IMR-90 (cell line): ENCODE results near the gene CAV3. TPM values are rescaled to one million over a fixed set of nuclear protein-coding genes. Genes with fewer than 3 reads are reported as not detected.

ENCODE experiments used
- ATAC-seq: fragments of 200-7000 bp; cut with Tn5 transposase; 2 replicates; pipeline ENCODE4 v1.9.1; 2020; ENCODE audit warnings: low read depth, mild to moderate bottlenecking, moderate library complexity
- BruUV-seq: library from RNA; stranded (reverse); fragments of 400-500 nt; replicated peaks from 2 replicates; lab custom pipeline; 2021; lab: Mats Ljungman, UMichigan
- CTCF ChIA-PET: fragments of 300-600 bp; formaldehyde crosslinking; extraction: SDS; loops from one replicate; lab custom pipeline; 2021; ENCODE audit warnings: antibody characterized with exemption; lab: Yijun Ruan, JAX
- POLR2A ChIA-PET: fragments of 300-600 bp; sonication (Branson Sonifier 250); formaldehyde crosslinking; loops from one replicate; lab custom pipeline; 2022; ENCODE audit warnings: antibody characterized with exemption; ENCODE audit not compliant: unreplicated experiment; lab: Charles Lee
- DNase-seq: peaks from one replicate; pipeline ENCODE4 v3.0.0; 2013
- H2AFZ ChIP-seq: replicated peaks from 2 replicates; pipeline ENCODE3; 2013; ENCODE audit warnings: low read length, mild to moderate bottlenecking; ENCODE audit not compliant: poor library complexity
- H2AK5ac ChIP-seq: 2 replicates; pipeline ENCODE4 v1.6.1; 2013; ENCODE audit warnings: low read depth, low read length, inconsistent platforms
- H2AK9ac ChIP-seq: replicated peaks from 2 replicates; pipeline ENCODE3; 2013; ENCODE audit warnings: mild to moderate bottlenecking, low read depth, low read length, moderate library complexity; ENCODE audit not compliant: poor library complexity
- H2BK120ac ChIP-seq: 2 replicates; pipeline ENCODE4 v1.6.1; 2013; ENCODE audit warnings: low read depth, low read length, inconsistent platforms
- H2BK15ac ChIP-seq: 3 replicates; pipeline ENCODE4 v1.6.1; 2013; ENCODE audit warnings: low read depth, low read length, inconsistent platforms
- H2BK20ac ChIP-seq: 2 replicates; pipeline ENCODE4 v1.6.1; 2013; ENCODE audit warnings: low read depth, mild to moderate bottlenecking, inconsistent platforms, low read length, moderate library complexity
- H2BK5ac ChIP-seq: 2 replicates; pipeline ENCODE4 v1.6.1; 2013; ENCODE audit warnings: mild to moderate bottlenecking, low read depth, low read length, inconsistent platforms; ENCODE audit not compliant: poor library complexity, severe bottlenecking
- H3K14ac ChIP-seq: replicated peaks from 2 replicates; pipeline ENCODE4 v1.6.1; 2013; ENCODE audit warnings: low read depth, low read length, inconsistent platforms
- H3K18ac ChIP-seq: 2 replicates; pipeline ENCODE4 v1.6.1; 2013; ENCODE audit warnings: low read depth, low read length, control low read depth
- H3K23ac ChIP-seq: 2 replicates; pipeline ENCODE4 v1.6.1; 2013; ENCODE audit warnings: low read depth, low read length, inconsistent platforms
- H3K27ac ChIP-seq: 2 replicates; pipeline ENCODE4 v1.5.1; 2013; ENCODE audit warnings: mild to moderate bottlenecking, control low read depth, low read length; ENCODE audit not compliant: insufficient read depth
- H3K27me3 ChIP-seq: 2 replicates; pipeline ENCODE4 v1.6.1; 2013; ENCODE audit warnings: low read length; ENCODE audit not compliant: control insufficient read depth, insufficient read depth
- H3K36me3 ChIP-seq: 2 replicates; pipeline ENCODE4 v1.6.1; 2013; ENCODE audit warnings: low read length, mixed read lengths; ENCODE audit not compliant: control insufficient read depth, insufficient read depth
- H3K4ac ChIP-seq: 2 replicates; pipeline ENCODE4 v1.6.1; 2013; ENCODE audit warnings: low read depth, low read length, inconsistent platforms
- H3K4me1 ChIP-seq: 2 replicates; pipeline ENCODE4 v1.6.1; 2013; ENCODE audit warnings: low read length, mixed read lengths; ENCODE audit not compliant: control insufficient read depth, insufficient read depth
- H3K4me2 ChIP-seq: 2 replicates; pipeline ENCODE4 v1.6.1; 2013; ENCODE audit warnings: low read depth, mild to moderate bottlenecking, control low read depth, low read length, moderate library complexity
- H3K4me3 ChIP-seq: 2 replicates; pipeline ENCODE4 v1.5.1; 2013; ENCODE audit warnings: low read depth, mild to moderate bottlenecking, control low read depth, low read length, moderate library complexity; ENCODE audit not compliant: insufficient read depth
- H3K56ac ChIP-seq: 2 replicates; pipeline ENCODE4 v1.6.1; 2013; ENCODE audit warnings: low read length, inconsistent platforms; ENCODE audit not compliant: insufficient read depth; ENCODE audit errors: extremely low read depth
- H3K79me1 ChIP-seq, 2 experiments: 2 replicates each; pipeline ENCODE4 v1.6.1; 2013; ENCODE audit warnings: low read length in 2 of 2, inconsistent platforms in 1 of 2, low read depth in 1 of 2
- H3K9ac ChIP-seq: 2 replicates; pipeline ENCODE4 v1.6.1; 2013; ENCODE audit warnings: low read depth, low read length, control low read depth
- H3K9me1 ChIP-seq: 2 replicates; pipeline ENCODE4 v1.6.1; 2013; ENCODE audit warnings: low read length, inconsistent platforms; ENCODE audit not compliant: insufficient read depth
- H3K9me3 ChIP-seq: 2 replicates; pipeline ENCODE4 v1.6.1; 2013; ENCODE audit warnings: low read length; ENCODE audit not compliant: control insufficient read depth, insufficient read depth
- H4K20me1 ChIP-seq: 2 replicates; pipeline ENCODE4 v1.6.1; 2013; ENCODE audit warnings: low read length, inconsistent platforms; ENCODE audit not compliant: insufficient read depth
- H4K5ac ChIP-seq: 2 replicates; pipeline ENCODE4 v1.6.1; 2013; ENCODE audit warnings: mild to moderate bottlenecking, low read depth, low read length, control low read depth
- H4K8ac ChIP-seq, 2 experiments: 2 replicates each; pipeline ENCODE4 v1.6.1; 2013; ENCODE audit warnings: low read depth in 2 of 2, low read length in 2 of 2, control low read depth in 1 of 2, inconsistent platforms in 1 of 2
- H4K91ac ChIP-seq: 2 replicates; pipeline ENCODE4 v1.6.1; 2013; ENCODE audit warnings: low read depth, low read length, inconsistent platforms; ENCODE audit not compliant: insufficient read depth
- CHD1 ChIP-seq: IDR thresholded peaks from 2 replicates; pipeline ENCODE4 v1.6.1; 2012; ENCODE audit warnings: low read depth, low read length, improper control_type of control experiment
- ELK1 ChIP-seq: fragments of 150-350 bp; IDR thresholded peaks from 2 replicates; pipeline ENCODE4 v1.6.1; 2016; ENCODE audit warnings: low read depth, mild to moderate bottlenecking, low read length, moderate library complexity, borderline replicate concordance
- MAFK ChIP-seq: IDR thresholded peaks from 2 replicates; pipeline ENCODE4 v1.6.1; 2012; ENCODE audit warnings: low read depth, low read length, improper control_type of control experiment
- WGBS, 2 experiments: methylation state at CpG; one replicate each; pipeline versions ENCODE4 v1.1.5 to v1.1.7; 2013; ENCODE audit warnings: missing lambda C conversion rate in 2 of 2; ENCODE audit not compliant: insufficient read length in 1 of 2; ENCODE audit errors: extremely low coverage in 2 of 2; 5-methylcytosine and 5-hydroxymethylcytosine counted together
- dilution Hi-C: fragments of 300-500 bp; cut with HindIII; formaldehyde crosslinking; loops from one replicate; pipeline ENCODE4 v1.14.3; 2018; ENCODE audit warnings: low sequenced_read_pairs; ENCODE audit not compliant: unreplicated experiment
- in situ Hi-C: fragments of 300-500 bp; cut with MboI; formaldehyde crosslinking; loops from 3 replicates; pipeline ENCODE4 v1.14.3; 2019; ENCODE audit warnings: low sequenced_read_pairs, inconsistent platforms, mixed read lengths
- intact Hi-C: fragments of 100-400 bp; cut with micrococcal nuclease; formaldehyde crosslinking; loops from 2 replicates; pipeline ENCODE4 v1.10.0; 2022
- polyA plus RNA-seq, 3 experiments: library from polyadenylated mRNA; depleted of rRNA; stranded (reverse); fragments of >200 nt; gene quantifications; 2 replicates each; pipeline ENCODE4 v1.2.3, GENCODE V29; 2012; ENCODE audit warnings: low replicate concordance in 1 of 3
- total RNA-seq: library from RNA; depleted of rRNA; stranded (reverse); fragments of >200 nt; gene quantifications from 2 replicates; pipeline ENCODE4 v1.2.3, GENCODE V29; 2012

The CAV3 gene
- total and polyA plus RNA-seq, 2 of the 4 experiments (the other 2 are of a cell fraction) = 0.17 to 0.36 TPM

DNA sequence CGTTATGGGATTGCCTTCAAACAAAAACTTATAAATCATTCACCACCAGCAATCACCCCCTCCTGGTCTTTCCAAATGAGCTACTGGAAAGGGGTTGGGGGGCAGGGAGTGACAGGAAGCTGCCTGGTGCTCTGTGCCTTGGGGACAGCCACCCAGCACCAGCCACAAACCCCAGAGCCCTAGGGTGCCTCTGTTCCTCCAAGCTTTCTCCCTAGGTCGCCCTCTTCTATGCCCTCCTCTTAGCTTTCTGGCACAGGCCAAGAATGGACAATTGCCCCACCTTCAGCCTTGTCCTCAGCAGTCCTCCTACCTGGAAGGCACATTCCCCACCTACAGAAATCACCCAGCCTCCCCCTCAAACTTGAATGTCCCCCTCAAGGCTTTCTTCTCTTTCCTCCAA lies 32.5 kb downstream of the CAV3 start:
- no peak overlapping the region for H3K9ac ChIP-seq
- no peak overlapping the region for H2BK120ac ChIP-seq
- H3K27me3 ChIP-seq = peaks cover 21% of the 10 kb centered on the region; the same call in 1 of the 2 replicates
- ChIA-PET POLR2A (no interaction called here), CTCF (interaction anchor here (1.3 kb wide), 1 partner anchor 11 kb away, joined by 3 read pairs; no protein-coding TSS in a partner anchor)
- H3K4ac ChIP-seq = no peak overlapping the region; the same call in 1 of the 2 replicates
- ATAC-seq (no peak), DNase-seq (no peak)
- H3K79me1 ChIP-seq = no peaks in the 10 kb centered on the region
- no peak overlapping the region for H3K56ac ChIP-seq
- H2BK15ac ChIP-seq = no peak overlapping the region
- intact Hi-C loops = loop anchor here (5.0 kb wide), 1 partner anchor 104 kb away; no protein-coding TSS in a partner anchor
- H2BK5ac ChIP-seq = no peak overlapping the region
- no CpG with 5 or more reads among the region's 2 CpGs for WGBS, 2 experiments
- H3K27ac ChIP-seq = no peak overlapping the region
- in situ Hi-C loops = loop anchor here (25.0 kb wide), 1 partner anchor 296 kb away; no protein-coding TSS in a partner anchor
- H3K14ac ChIP-seq = no peak overlapping the region
- no peaks in the 10 kb centered on the region for H3K36me3 ChIP-seq
- peaks cover 6% of the 10 kb centered on the region; the same call in 1 of the 2 replicates for H3K4me1 ChIP-seq
- no peak overlapping the region for H4K8ac ChIP-seq
- H2AK5ac ChIP-seq = no peak overlapping the region
- TF ChIP-seq MAFK = no peak
- no peak for TF ChIP-seq CHD1
- no peak for TF ChIP-seq ELK1
- H3K18ac ChIP-seq = no peak overlapping the region
- H3K23ac ChIP-seq = no peak overlapping the region
- no peak overlapping the region for H4K91ac ChIP-seq
- no peak overlapping the region for H2BK20ac ChIP-seq
- no peak overlapping the region for H3K4me3 ChIP-seq
- H2AK9ac ChIP-seq = no peak overlapping the region
- no peaks in the 10 kb centered on the region for H4K20me1 ChIP-seq
- BruUV-seq = no TSS peak
- no peak overlapping the region for H2AFZ ChIP-seq
- H3K9me1 ChIP-seq = no peaks in the 10 kb centered on the region; the same call in 1 of the 2 replicates
- no peak overlapping the region for H4K5ac ChIP-seq
- dilution Hi-C loops = no loop called here
- H3K9me3 ChIP-seq = no peaks in the 10 kb centered on the region
- H3K4me2 ChIP-seq = no peak overlapping the region
